Testis (tissue), 2 donors: ENCODE results near the gene SECTM1.

Experiments
- CTCF ChIP-seq, 3 experiments: fragments of 450-650 bp in 2 of 3; fragments of 200-600 bp in 1 of 3; sonication (generic) in 1 of 3; IDR thresholded peaks; one replicate each; pipeline ENCODE4 v1.5.1; 2016 to 2019; ENCODE audit warnings: antibody characterized with exemption in 3 of 3, mild to moderate bottlenecking in 2 of 3, moderate library complexity in 1 of 3
- POLR2A ChIP-seq: fragments of 450-650 bp; IDR thresholded peaks from one replicate; pipeline ENCODE4 v1.6.1; 2017; ENCODE audit warnings: antibody characterized with exemption, mild to moderate bottlenecking, moderate library complexity

- TF ChIP-seq CTCF (IDR thresholded peaks at IDR 0.05) (no peak), POLR2A (no peak)
These were observed 5.8 kb downstream of the SECTM1 start for GRCh38 chr17:82327757-82328140.
